ENCODE results near the gene MMP13. TPM values are rescaled to one million over a fixed set of nuclear protein-coding genes. Genes with fewer than 3 reads are reported as not detected.

Gene MMP13
- total RNA-seq, 6 donors from 2014 or later: 0.54 to 0.59 TPM; not detected in 4

DNA sequence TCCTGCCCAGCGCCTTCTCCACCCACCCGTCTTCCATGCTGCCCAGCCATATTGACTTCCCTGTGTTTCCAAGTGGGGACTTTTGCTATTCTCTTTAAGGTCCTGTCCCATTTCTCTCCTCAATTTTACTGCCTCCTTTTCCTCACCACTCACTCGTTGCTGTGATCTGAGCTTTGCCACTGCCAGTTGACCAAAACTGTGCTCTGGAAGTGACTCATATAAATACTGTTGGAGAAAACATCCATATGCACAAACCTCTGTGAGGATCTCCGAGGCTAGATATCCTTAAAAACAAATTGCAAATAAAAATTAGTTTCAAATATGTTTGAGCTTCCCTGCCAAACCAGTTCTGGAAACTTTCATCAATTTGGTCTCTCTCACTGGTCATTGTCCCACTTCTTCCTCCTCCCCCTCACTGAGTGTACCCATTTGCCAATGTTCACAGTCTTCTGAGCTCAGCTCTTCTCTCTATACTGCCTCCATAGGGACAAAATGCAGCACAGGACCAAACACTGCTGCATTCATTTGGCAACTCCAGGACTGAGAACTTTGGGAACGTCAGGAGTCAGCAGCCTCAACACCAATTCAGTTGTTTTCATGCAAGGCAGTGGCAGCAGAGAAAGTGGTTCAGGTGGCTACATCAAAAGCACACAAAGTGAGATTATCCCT, 34.0 kb upstream of the MMP13 start:
- ATAC-seq (ENCODE audit: low FRiP score in 2 of 2) (no peak), DNase-seq (no peak)
- 68 to 72% methylated on average over 5 of the region's 5 CpGs for WGBS, 2 donors
- Histone ChIP-seq H3K36me3 (no peaks in the 10 kb centered on the region), H3K27ac (no peak overlapping the region), H3K27me3 (no peaks in the 10 kb centered on the region), H3K4me3 (no peak overlapping the region), H3K4me1 (no peaks in the 10 kb centered on the region), H3K9me3 (no peaks in the 10 kb centered on the region)
- TF ChIP-seq POLR2A (IDR thresholded peaks at IDR 0.05) (no peak), POLR2AphosphoS5 (IDR thresholded peaks at IDR 0.05) (no peak), EP300 (IDR thresholded peaks at IDR 0.05) (no peak)
- TF ChIP-seq, protein P1, sequence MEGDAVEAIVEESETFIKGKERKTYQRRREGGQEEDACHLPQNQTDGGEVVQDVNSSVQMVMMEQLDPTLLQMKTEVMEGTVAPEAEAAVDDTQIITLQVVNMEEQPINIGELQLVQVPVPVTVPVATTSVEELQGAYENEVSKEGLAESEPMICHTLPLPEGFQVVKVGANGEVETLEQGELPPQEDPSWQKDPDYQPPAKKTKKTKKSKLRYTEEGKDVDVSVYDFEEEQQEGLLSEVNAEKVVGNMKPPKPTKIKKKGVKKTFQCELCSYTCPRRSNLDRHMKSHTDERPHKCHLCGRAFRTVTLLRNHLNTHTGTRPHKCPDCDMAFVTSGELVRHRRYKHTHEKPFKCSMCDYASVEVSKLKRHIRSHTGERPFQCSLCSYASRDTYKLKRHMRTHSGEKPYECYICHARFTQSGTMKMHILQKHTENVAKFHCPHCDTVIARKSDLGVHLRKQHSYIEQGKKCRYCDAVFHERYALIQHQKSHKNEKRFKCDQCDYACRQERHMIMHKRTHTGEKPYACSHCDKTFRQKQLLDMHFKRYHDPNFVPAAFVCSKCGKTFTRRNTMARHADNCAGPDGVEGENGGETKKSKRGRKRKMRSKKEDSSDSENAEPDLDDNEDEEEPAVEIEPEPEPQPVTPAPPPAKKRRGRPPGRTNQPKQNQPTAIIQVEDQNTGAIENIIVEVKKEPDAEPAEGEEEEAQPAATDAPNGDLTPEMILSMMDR (IDR thresholded peaks at IDR 0.05): no peak

- WGBS, 2 donors: 87 to 96% methylated on average over 2 of the region's 2 CpGs
- no peaks in the 10 kb centered on the region for H3K27me3 ChIP-seq
- no peak for ATAC-seq (ENCODE audit: low FRiP score in 2 of 2)
- H3K9me3 ChIP-seq: no peaks in the 10 kb centered on the region
- DNase-seq: no peak
- TF ChIP-seq EP300 (IDR thresholded peaks at IDR 0.05) (no peak), POLR2A (IDR thresholded peaks at IDR 0.05) (no peak), POLR2AphosphoS5 (IDR thresholded peaks at IDR 0.05) (no peak)
- TF ChIP-seq, protein P1 (IDR thresholded peaks at IDR 0.05): no peak
- H3K36me3 ChIP-seq: no peaks in the 10 kb centered on the region
- H3K4me3 ChIP-seq: no peak overlapping the region
- H3K4me1 ChIP-seq: no peaks in the 10 kb centered on the region
- no peak overlapping the region for H3K27ac ChIP-seq
Observed at GRCh38 chr11:102986815-102987214, 31.3 kb upstream of the MMP13 start.

DNA sequence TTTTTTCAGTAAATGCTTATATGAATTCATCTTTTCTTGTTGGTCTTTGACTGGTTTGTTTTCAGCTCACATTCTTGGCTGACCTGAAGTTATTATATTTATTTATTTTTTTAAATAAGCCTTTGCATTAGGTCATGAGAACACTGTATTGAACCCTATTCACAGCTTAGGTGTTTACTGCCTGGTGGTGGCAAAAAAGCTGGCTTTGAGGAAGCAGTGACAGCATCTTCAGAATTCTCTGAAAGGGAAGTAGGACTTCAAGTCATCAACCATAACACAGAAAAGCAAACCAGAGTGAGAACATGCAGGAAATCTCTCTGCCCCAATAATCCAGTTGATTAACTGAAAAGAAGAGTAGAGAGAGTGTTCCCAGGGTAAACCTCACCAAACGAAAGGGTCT, 30.3 kb upstream of the MMP13 start:
- Histone ChIP-seq H3K36me3 (no peaks in the 10 kb centered on the region), H3K27ac (no peak overlapping the region), H3K27me3 (no peaks in the 10 kb centered on the region), H3K4me3 (no peak overlapping the region), H3K9me3 (no peaks in the 10 kb centered on the region), H3K4me1 (no peaks in the 10 kb centered on the region)
- DNase-seq (no peak), ATAC-seq (ENCODE audit: low FRiP score in 2 of 2) (no peak)
- TF ChIP-seq EP300 (IDR thresholded peaks at IDR 0.05): no peak
- TF ChIP-seq POLR2AphosphoS5 (IDR thresholded peaks at IDR 0.05): no peak
- no peak for TF ChIP-seq POLR2A (IDR thresholded peaks at IDR 0.05)
- TF ChIP-seq, protein P1 (IDR thresholded peaks at IDR 0.05): no peak
- 79 to 88% methylated on average over 1 of the region's 1 CpG for WGBS, 2 donors

GRCh38 chr11:102983486-102983885, 28.0 kb upstream of the MMP13 start:
- no peak for TF ChIP-seq EP300 (IDR thresholded peaks at IDR 0.05)
- TF ChIP-seq POLR2AphosphoS5 (IDR thresholded peaks at IDR 0.05): no peak
- TF ChIP-seq, protein P1 (IDR thresholded peaks at IDR 0.05): no peak
- no peak for TF ChIP-seq POLR2A (IDR thresholded peaks at IDR 0.05)
- no peaks in the 10 kb centered on the region for H3K36me3 ChIP-seq
- H3K4me1 ChIP-seq: no peaks in the 10 kb centered on the region
- 63 to 74% methylated on average over 2 of the region's 2 CpGs for WGBS, 2 donors
- ATAC-seq (ENCODE audit: low FRiP score in 2 of 2) (no peak), DNase-seq (no peak)
- H3K4me3 ChIP-seq: no peak overlapping the region
- no peaks in the 10 kb centered on the region for H3K9me3 ChIP-seq
- H3K27ac ChIP-seq: no peak overlapping the region
- no peaks in the 10 kb centered on the region for H3K27me3 ChIP-seq

DNA sequence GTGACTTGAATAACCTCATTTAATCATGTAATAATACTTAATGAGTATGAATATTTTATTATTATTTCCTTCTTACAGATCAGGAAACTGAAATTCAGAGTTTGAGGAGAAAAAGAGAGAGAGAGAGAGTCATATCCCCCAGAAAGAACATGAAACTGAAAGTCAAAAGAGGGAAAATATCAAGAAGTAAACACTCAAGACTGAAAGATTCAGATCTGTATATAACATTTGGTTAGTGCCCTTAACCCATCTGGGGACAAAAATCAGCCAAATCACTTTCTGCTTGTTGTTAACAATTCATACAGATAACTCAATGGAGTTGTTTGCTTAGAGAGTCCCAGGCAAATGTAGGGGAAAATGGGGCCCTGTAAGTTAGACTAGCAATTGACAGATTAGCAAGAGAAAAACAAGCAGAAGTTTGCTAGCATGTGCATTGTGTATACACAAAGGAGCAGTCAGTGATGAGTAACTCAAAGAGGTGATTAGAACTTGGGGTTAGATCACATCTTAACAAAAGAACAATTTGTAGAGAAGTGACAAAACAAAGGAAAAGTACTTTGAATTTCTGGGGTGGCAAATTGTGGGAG, 25.9 kb upstream of the MMP13 start:
- TF ChIP-seq, protein P1 (IDR thresholded peaks at IDR 0.05): no peak
- Histone ChIP-seq H3K4me3 (no peak overlapping the region), H3K36me3 (no peaks in the 10 kb centered on the region), H3K27ac (no peak overlapping the region), H3K27me3 (no peaks in the 10 kb centered on the region), H3K9me3 (no peaks in the 10 kb centered on the region), H3K4me1 (no peaks in the 10 kb centered on the region)
- DNase-seq (no peak), ATAC-seq (ENCODE audit: low FRiP score in 2 of 2) (no peak)
